Stimulated activated CD8-positive, alpha-beta memory T cell treated with anti-CD3 and anti-CD28 coated beads, Interleukin-12 subunit alpha, Interleukin-12 subunit beta, amount 100 ng/mL, for 24 hours (primary cell): ENCODE results near the gene IFI35.
"Not testable (repeated sequence)": the region's sequence is repeated elsewhere in the genome, so short reads cannot be mapped to it uniquely, and the experiment has no call there.

Experiments
- DNase-seq: peaks from one replicate; pipeline ENCODE4 v3.0.0-alpha.2; 2020; ENCODE audit errors: extremely low read depth

IFI35 gene

GRCh38 chr17:42997984-42998938 lies 8.3 kb upstream of the IFI35 start, which contains the start of gene RPL27:
RPL27 (plus strand) TSS chr17:42998419; CDS start chr17:42998751, 332 bp downstream.
- DNase-seq: peak; percentile 90

DNA sequence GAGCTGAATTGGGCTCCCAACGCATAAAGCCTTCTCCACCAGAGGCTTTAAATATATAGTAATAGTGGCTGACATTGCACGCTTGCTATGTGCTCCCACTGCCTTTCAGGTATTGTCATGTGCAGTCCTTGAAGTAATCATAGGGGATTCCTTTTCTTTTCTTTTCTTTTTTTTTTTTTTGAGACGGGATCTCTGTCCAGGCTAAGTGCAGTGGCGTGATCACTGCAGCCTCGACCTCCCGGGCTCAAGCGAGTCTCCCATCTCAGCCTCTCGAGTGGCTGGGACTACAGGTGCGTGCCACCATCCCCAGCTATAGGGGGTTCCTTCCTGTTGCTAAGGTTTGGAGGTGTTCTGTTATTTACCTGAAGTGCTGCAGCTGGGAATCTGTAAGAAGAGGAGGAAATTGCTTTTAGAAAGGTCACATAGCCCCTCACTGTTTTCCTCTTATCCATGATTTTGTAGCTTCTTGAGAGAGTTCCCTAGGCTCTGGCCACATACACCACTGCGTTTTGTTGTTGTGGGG lies 7.5 kb upstream of the IFI35 start:
- DNase-seq: no peak

GRCh38 chr17:43000894-43001293 lies 5.7 kb upstream of the IFI35 start:
- DNase-seq: not testable (repeated sequence)

DNA sequence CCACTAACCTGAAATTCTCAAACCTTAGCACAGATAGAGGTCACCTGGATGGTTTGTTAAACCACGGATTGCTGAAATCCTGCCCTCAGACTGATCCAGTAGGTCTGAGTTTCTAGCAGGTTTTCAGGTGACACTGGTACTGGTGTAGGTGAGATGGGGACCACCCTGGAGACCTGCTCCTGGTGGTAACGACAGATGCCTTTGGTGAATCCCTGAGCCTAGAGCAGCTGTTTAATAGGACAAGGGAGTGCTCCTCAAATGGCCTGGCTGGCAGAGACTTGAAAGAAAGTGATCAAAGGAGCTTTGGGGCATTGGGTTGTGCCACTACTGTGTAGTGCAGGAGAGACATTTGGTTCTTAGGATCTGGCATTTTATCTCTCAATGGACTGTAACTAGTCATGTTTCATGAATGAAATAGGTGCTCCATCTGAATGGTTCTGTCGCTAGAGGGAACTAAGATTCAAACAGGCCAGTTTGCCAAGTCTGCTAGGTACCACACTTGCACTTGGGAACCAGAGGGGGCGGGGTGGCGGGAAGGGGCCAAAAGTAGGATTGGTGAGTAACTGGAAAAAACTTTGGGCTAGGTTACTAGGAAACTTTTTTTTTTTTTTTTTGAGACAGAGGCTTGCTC lies 2.9 kb upstream of the IFI35 start:
- DNase-seq: no peak

DNA sequence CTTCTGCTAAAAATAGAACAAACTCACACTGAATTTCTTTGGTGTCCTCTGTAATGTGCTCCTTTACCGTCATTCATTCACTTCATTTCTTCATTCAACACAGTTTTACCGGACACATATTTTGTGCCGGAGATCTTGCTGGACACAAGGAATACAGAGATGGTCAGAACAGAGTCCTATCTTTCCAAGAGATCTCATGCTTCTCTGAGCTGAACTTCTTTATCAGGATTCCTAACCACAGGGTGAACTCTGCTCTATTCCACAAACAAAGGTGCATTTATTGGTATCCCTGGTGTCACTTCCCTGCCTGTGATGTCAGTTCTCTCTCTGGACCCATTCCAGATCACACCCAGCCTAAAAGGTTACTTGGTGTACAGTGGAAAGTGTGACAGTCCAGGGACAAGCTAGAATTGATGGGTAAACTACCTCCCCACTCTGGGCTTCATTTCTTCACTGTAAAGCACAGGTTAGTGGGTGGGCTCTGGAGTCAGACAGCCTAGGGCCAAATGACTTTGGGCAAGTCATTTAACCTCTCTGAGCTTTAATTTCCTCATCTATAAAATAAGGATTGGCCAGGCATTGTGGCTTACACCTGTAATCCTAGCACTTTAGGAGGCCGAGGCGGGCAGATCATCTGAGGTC lies 4.2 kb downstream of the IFI35 start:
- DNase-seq: no peak

DNA sequence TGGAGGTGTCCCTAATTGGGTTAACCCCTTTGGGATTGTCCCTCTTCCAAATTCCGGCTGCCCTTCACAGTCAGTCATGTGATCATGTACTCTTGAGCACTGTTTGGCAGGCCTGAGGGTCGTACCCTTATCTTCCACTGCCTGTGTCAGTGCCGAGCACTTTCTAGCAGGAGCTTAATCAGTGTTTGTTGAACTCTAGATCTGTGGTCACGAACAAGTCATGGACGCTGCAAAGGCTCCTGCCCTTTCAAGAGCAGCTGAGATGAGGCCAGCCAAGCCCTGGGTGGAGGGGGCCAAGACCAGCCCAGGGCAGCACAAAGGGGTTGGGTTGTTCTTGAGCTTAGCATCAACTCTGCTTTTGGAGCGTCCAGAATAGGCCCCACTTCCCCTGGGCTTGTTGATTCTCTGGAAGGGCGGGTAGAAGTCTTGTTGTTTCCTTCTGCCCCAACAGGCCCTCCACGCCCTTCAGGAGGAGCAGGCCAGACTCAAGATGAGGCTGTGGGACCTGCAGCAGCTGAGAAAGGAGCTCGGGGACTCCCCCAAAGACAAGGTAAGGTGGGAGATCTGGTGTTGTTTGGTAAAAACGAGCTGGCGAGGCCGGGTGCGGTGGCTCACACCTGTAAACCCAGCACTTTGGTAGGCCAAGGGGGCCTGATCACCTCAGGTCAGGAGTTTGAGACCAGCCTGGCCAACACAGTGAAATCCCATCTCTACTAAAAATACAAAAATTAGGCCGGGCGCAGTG lies 5.3 kb downstream of the IFI35 start:
- DNase-seq: no peak

DNA sequence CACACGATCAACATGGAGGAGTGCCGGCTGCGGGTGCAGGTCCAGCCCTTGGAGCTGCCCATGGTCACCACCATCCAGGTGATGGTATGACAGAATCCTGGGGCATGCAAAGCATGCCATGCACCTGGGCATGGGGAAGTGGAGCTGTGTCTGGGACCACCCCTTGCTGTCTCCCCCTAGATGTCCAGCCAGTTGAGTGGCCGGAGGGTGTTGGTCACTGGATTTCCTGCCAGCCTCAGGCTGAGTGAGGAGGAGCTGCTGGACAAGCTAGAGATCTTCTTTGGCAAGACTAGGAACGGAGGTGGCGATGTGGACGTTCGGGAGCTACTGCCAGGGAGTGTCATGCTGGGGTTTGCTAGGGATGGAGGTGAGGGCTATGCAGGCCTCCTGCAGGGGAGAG lies 6.7 kb downstream of the IFI35 start:
- no peak for DNase-seq

- no peak for DNase-seq
Measured at GRCh38 chr17:43014020-43014648, 7.5 kb downstream of the IFI35 start.

DNA sequence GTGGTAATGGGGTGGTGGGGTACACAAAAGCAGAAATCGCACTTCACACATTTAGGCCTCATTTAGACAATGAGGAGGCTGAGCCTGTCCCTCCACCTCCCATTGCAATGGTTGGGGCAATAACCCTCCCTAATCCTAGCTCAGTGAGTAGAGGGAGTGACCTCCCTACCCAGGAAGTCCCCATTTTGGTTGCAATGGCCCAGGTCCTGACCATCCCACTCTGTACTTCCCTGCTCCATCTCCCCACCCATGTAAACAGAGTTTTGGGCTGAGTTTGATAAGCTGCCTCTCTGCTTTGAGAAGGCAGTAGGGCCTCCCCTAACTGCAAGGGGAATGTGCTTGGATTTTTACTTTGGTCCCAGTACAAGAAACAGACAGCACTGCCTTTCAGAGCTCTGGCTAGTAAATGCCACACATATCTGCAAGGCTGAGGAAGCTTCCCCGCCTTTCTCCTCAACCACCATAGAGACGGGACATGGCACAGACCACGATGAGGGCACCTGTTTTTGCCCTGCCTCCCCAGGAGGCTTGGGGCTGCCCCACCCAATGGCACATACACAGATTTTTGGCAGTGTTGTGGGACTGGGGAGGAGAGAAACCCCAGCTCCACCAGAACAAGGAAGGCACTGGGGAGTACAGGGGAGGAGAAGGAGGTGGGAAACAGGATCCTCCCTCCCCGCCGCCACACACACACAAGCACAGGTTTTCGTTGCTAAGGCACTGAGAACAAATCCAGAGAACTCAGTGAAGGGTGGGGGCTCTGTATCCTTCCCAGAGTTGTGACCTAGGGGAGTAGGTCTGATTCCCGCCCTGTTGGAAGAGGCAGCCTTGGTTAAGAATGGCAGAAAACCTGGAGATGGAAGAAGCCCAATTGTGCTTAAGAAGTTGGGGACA lies 8.3 kb downstream of the IFI35 start:
- no peak for DNase-seq

DNA sequence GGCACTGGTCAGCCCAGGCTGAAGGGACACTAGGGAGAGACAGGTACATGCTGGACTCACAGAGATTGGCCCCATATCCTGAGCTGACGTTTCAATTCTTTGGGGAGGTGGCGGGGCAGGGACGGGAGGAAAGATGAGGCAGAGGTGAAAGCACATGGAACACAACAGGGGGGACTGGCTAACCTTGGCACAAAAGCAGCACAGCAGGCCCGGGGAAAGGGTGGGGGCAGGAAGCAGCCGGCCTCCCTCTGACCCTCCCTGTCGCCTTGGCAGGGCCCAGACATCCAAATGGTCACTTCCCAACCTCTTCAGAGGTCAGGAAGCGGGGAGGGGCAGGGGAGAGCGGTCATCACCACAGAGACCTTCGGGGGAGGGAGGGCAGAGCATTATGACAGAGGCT lies 9.0 kb downstream of the IFI35 start:
- DNase-seq: no peak

DNA sequence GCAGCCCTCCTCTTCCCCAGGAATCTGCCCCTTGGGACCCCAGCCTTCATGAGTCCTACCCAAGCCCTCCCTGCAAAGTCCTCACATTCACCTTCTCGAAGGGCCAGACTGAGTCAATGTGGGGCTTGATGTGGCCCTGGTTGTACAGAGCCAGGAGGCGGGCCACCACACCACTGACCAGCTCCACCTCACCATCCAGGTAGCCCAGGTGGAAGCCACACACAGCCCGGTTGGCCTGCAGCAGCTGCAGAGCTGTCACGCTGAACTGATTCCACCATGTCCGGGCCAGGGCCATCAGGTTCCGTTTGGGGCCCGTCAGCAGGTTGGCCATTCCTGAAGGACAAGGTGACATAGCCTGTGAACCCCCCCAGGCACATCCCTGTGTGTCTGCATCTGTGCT lies 9.6 kb downstream of the IFI35 start:
- DNase-seq: no peak

GRCh38 chr17:43018008-43018853 lies 11.6 kb downstream of the IFI35 start:
- no peak for DNase-seq

- DNase-seq: no peak
Measured at GRCh38 chr17:43018932-43019331, 12.3 kb downstream of the IFI35 start.

GRCh38 chr17:43019418-43019817 lies 12.8 kb downstream of the IFI35 start:
- DNase-seq: no peak

DNA sequence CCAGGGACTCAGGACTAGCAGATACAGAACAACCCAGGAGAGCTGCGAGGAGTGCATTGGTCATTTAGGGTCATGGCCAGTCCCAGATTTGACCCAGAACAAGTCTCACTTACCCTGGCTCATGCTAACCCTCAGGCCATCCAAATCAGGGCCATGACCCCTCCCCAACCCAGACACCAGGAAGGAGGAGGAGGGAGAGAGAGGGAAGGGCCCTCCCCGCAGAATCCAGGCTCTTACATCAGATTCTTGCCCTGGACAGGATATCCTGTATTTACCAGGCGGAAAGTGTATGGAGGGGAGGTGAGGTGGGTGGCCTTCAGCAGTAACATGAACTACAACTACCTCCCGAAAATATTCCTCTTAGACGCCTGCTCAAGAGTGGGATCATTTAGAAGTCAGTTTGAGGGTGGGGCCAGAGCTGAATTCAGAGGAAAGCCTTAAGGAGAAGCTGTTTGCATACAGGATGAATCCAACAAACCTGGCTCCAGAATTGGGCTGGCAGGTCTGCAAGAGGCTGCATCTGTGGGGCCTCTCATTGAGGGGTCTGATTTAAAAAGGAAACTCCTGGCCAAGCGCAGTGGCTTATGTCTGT lies 13.5 kb downstream of the IFI35 start:
- DNase-seq: no peak

DNA sequence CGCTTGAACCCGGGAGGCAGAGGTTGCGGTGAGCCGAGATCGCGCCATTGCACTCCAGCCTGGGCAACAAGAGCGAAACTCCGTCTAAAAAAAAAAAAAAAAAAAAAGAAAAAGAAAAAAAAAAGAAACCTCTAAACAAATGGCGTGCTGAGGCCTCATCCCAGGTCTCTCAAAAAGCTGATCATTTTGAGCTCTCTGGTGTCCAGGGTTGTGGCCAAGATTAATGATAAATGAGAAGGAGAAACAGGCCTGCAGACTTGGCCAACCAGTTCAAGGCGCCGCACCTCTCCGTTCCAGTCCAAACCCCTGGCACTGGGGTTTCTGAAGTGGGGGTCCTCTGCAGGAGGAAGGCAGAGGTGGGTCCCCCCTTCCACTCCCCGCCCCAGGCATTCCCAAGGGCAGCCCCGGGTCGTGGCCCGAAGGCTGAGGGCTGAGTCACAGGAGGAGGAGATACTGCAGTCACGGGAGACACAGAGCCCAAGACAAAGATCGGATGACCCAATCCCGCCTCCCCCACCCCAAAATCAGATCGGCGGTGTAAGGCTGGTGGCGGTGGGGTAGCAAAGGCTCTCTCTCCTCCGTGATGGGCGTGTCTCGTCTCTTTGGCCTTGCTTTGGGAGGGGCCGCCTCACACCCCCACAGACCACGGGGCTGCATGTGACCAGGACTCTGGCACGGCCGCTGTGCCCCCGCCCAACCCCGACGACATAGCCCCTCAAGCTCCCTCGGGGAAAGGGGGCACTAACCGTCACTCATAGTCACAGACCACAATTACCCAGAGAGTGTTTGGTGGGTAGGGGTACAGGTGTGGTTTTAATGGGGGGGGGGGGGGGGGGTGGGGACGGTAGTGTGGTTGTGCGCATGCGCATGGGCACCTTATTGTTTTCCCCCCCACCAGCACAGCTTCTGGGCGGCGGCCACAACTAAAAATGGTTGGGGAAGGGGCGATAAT lies 14.5 kb downstream of the IFI35 start:
- DNase-seq: no peak

DNA sequence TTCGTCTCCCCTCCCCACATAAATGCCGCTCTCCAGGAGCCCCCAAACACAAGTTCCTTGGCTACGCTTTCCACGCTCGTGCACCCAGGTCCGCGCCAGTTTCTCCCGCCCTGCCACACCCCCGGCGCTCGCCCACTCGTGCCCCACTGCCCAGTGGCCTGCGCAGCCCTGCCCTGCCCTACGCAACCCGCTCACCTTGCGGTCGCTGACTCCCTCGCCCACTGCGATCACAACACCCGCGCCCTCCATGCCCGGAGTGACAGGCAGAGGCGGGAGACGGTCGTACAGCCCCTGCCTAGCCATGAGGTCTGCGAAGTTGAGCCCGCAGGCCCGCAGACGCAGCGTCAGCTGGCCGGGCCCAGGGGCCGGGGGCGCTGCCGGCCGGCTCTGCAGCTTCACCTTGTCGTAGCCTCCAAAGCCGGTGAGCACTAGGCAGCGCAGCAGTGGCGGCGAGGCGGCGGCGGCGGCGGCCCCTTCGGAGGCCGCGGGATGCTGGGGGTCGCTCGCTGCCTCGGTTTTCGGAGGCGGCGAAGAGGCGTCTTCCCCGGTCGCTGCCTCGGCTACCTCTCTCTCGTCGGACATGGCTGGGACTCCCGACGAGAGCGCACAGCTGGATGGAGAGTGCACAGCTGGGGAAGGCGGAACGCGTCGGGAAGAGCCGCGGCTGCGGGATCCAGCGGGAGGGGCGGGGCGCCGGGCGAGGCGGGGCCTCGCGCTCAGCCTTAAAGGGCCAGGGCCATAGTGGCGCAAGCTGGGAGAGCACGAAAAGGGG lies 15.3 kb downstream of the IFI35 start, which contains the start of gene VAT1:
Gene VAT1, minus strand, starts transcription at position 645 of the 772 bp plus-strand sequence. Its CDS starts 63 bp downstream, at position 582.
- no peak for DNase-seq
